GM18861 (cell line): ENCODE data around the gene NR2F2.

ENCODE experiments used
- ATAC-seq: cut with Tn5 transposase; IDR thresholded peaks from one replicate; pipeline ENCODE4 v1.9.1; 2021; ENCODE audit not compliant: unreplicated experiment

The NR2F2 gene

GRCh38 chr15:96330450-96331143 is at the start of gene NR2F2:
TSS of gene NR2F2 (plus strand) at chr15:96330700. CDS start at chr15:96332106, 1,406 bp downstream.
- ATAC-seq, result peak; percentile 91

DNA sequence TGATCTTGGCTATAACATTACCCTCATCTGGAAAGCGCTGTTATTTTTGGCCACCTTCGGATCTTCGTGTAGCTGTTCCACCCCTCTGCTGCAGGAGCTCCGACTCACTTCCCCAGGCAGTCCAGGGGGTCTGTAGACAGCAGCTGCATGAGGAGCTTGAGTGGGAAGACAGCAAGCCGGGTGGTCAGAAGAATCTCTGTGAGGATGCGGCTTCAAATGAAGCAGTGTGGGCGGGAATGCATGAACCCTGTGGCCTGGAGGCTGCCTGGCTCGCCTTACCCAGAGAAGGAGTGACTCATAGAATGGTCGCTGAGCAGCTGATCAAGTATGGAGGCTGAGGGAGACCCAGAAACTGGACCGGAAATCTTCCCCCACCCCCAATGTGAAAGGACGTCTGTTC is 45.2 kb upstream of the NR2F2 start:
- ATAC-seq, result no peak

- ATAC-seq, result no peak
Measured at GRCh38 chr15:96285729-96286254, 44.7 kb upstream of the NR2F2 start.

DNA sequence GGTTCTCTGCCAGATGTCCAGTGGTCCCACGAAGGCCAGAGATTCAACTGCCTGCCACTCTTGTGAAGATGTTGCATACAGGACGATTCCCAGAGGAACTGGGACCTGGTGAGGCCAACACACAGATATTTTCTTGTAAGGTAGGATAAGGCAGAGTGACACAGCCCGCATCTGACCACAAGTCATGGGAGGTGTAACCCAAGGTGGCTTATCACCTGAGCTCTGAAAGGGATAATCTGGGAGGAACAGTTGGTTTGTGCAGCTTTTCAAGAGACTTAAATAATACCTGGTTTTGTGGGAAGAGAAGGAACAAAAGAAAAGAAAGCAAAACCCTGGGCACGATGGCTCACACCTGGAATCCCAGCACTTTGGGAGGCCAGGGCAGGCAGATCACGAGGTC is 39.8 kb upstream of the NR2F2 start:
- ATAC-seq, result no peak

DNA sequence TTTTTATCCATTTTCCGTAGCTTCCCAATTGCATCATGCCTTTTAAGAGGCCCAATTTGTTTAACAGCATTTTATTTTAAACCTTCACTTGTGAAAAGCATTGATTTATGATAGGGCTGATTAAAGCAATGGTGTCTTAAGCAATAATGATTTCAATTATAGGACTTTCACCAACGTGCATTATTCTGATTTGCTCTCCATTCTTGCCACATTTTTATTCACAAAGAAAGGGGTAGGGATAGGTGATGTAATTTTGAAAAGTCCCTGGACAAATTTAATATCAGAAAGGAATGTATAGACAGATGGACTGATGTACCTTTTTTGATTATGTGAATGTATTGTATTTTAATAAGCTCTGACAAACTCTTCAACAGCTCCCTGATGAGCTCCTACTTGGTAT is 37.9 kb upstream of the NR2F2 start:
- no peak for ATAC-seq

DNA sequence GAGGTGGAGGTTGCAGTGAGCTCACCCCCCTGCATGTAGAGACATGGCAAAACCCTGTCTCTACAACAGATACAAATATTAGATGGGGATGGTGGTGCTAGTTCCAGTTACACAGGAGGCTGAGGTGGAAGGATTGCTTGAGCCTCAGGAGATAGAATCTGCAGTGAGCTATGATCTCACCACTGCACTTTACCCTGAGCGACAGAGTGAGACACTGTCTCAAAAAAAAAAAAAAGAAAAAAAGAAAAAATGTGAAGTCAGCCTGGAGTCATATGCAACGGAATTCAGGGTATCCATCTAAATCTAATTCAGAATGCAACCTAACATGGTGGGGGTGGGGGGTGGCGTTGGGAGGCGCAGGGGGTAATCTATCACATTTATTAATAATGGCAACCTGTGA is 37.1 kb upstream of the NR2F2 start:
- no peak for ATAC-seq

DNA sequence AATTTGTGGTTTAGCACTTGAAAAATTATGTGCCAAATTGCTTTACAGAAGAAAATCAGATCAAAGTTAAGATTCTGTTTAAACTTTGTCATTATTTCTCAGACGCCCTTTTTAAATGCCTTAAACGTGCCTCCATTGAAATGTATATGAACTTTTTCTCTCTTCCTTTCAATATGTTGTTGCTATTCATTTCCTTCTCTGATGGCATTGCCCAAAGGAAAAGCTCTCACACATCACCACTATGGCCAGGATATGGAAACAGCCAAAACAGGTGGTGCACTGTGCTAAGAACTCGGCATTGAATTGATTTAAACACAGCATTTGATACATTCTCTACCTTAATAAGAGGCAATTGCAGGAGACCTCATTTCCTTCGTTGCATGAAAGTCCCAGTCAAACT is 35.7 kb upstream of the NR2F2 start:
- ATAC-seq, result no peak

- ATAC-seq, result no peak
Measured at GRCh38 chr15:96296264-96296663, 34.2 kb upstream of the NR2F2 start.

DNA sequence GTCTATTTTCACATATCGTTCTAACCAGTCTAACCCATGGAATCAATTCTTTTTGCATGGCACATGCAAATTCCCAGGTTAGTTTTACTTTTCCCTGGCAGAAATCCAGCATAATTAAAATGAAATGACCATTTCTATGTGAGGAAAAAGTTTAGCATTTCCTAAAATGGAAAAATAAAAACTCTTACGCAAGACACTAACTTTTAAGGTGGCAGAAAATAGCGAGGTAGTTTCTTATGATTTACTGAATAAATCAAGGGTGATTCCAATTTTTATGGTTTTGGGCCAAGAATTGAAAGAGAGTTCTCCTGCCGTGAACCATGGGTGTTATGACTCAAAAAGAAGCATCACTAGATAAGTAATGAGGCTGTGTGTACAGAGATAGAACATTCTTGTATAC is 32.7 kb upstream of the NR2F2 start:
- ATAC-seq, result no peak

DNA sequence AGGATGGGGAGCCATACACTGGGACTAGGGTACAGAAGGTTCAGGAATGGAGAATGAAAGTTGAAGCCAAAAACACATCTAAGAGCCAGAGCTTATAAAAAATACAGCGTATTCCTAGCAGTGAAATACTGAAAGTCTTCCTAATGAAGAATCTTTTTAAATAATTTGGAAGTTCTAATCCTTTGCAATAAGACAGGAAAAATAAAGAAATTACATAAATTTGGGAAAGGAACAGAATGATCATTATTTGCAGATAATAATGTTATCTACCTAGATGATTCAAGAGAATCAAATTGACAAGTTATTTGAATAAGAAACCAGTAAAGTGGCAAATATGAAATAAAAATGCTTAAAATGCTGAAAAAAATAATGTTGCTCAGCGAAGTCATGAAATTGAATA is 32.3 kb upstream of the NR2F2 start:
- ATAC-seq, result no peak

GRCh38 chr15:96300836-96301235 is 29.7 kb upstream of the NR2F2 start:
- no peak for ATAC-seq

GRCh38 chr15:96303503-96304056 is 26.9 kb upstream of the NR2F2 start:
- ATAC-seq, result no peak

- ATAC-seq, result no peak
Measured at GRCh38 chr15:96304839-96305238, 25.7 kb upstream of the NR2F2 start.

DNA sequence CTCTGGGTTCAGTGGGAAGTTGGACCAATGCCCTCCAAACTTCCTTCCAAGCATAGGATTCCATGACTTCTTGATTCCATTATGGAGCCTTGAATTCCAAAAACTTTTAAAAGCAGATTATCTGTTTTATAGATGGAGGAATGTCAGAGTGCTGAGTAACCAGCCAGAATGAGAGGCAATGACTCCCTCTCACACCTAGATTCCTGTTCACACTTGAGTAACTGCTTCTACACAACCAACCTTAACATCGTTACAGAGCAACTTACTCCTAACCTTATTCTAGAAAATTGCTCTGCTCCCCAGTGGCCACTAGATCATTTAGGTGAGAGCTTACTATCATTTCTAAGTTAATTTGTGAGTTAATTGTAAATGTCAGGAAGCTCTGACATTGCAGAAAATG is 24.2 kb upstream of the NR2F2 start:
- ATAC-seq, result no peak

- no peak for ATAC-seq
Measured at GRCh38 chr15:96307856-96308394, 22.6 kb upstream of the NR2F2 start.

- ATAC-seq, result no peak
Measured at GRCh38 chr15:96309143-96309660, 21.3 kb upstream of the NR2F2 start.

- ATAC-seq, result no peak
Measured at GRCh38 chr15:96311256-96311955, 19.1 kb upstream of the NR2F2 start.

- no peak for ATAC-seq
Measured at GRCh38 chr15:96311956-96312294, 18.6 kb upstream of the NR2F2 start.

DNA sequence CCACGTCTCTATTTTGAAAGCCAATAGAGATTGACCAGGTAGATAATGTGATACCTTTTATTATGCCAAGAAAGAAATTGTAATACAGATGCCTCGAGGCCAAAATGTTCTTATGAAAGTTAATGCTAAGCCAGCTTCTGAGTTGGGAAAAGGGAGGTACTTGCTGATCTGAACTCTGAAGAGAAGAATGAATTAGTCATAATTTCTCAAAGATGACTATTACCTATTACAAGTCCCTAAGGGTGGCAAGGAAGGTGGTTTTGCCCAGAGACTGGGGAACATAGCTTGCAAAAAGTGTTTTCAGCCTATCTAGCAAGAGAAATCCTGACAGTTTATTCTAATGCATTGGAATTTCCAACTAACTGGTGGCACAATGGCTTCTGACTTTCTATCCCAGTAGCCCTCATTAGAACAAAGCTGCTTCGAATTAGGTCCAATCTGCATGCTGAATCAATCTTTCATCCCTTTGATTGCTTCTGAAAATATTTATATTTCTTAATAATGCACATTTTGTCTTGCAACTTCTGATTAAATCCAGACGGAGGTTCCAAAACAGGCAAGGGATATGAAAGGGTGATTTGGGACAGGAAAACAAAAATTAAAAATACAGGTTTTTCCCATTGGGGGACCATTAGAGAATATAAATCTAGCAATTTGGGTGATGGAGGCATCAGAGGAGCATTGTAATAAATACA is 17.7 kb upstream of the NR2F2 start:
- ATAC-seq, result no peak

DNA sequence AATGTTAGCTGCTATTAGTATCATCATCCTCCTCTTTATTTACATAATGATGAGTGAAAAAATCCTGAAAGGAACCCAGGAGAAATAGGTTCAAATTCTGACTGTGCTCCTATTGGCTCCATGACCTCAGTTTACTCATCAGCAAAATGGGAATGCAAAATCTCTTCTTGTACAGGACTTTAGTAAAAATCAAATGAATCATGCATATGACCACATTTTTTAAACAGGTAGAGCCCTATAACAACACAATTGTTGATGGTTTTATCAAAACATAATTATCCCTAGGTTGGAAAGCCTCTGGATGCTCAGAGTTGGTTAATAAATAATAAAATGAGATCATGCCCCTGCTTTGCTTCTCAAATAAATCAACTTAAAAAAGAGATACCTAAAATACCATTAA is 16.0 kb upstream of the NR2F2 start:
- ATAC-seq, result no peak

DNA sequence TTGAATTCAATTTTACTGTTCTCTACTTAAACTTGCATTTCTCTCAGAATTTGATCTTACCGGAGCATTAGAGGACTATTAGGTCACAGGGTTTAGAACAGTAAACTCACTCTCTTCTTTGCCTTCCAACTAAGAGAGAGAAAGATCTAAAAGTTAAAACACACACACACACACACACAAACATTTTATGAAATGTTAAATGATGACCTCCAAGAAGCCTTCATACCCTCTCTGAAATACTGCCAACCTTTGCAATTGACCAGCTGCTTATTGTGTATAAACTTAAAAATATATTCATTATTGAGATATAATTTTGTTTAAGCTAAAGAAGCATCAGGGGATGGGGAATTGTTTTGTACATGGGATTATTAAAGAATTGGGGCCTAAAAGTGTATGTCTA is 15.5 kb upstream of the NR2F2 start:
- ATAC-seq, result no peak
